ENCODE data around the gene CEMIP2. TPM values are rescaled to one million over a fixed set of nuclear protein-coding genes. Genes with fewer than 3 reads are reported as not detected.
A peak's percentile ranks its signal among the peaks of the same experiment; 100 is the strongest.

Gene CEMIP2
- polyA plus RNA-seq, 3 donors, result 11.6 to 58.7 (median 21.4) TPM

GRCh38 chr9:71752352-71752751, 16.0 kb downstream of the CEMIP2 start:
- H3K9ac ChIP-seq (ENCODE audit: insufficient read depth, low read length, poor library complexity, severe bottlenecking), result no peak overlapping the region
- H3K27me3 Mint-ChIP-seq (ENCODE audit: low read depth in 3 of 3), result peaks cover 0 to 6% (median 0%) of the 10 kb centered on the region in 3 donors
- no peak overlapping the region for H2AFZ ChIP-seq (ENCODE audit: insufficient read depth, low read depth, low read length, poor library complexity, severe bottlenecking)
- TF ChIP-seq CTCF (IDR thresholded peaks at IDR 0.05), result no peak
- peaks cover 69% of the 10 kb centered on the region for H3K79me2 ChIP-seq (ENCODE audit: insufficient read depth, low read length)
- H4K20me1 ChIP-seq (ENCODE audit: insufficient read depth, low read length), result peaks cover 77% of the 10 kb centered on the region
- no peak for DNase-seq
- H3K9me3 Mint-ChIP-seq, result no peaks in the 10 kb centered on the region
- no peak overlapping the region for H3K4me3 ChIP-seq (replicated peaks in 1 of 3; ENCODE audit: low read depth in 2 of 3, low read length in 3 of 3)
- intact Hi-C loops (cut with micrococcal nuclease), result no loop called here
- peaks cover 47% of the 10 kb centered on the region for H3K4me1 Mint-ChIP-seq
- WGBS (ENCODE audit: insufficient coverage), result no CpG with 5 or more reads among the region's 1 CpG
- H3K27ac Mint-ChIP-seq, result peak overlapping the region in 4 of 7 donors; percentile 20 to 41 (median 32)
- H3K27me3 ChIP-seq (ENCODE audit: control insufficient read depth in 2 of 2, insufficient read depth in 2 of 2, low read length in 2 of 2), result no peaks in the 10 kb centered on the region
- H3K27ac ChIP-seq (ENCODE audit: low read depth in 1 of 2, low read length in 2 of 2), result peak overlapping the region in 1 of 2 donors; percentile 46
- no peak overlapping the region for H3K4me3 Mint-ChIP-seq
- H3K36me3 Mint-ChIP-seq, result peaks cover 11 to 17% of the 10 kb centered on the region in 2 donors
- no peaks in the 10 kb centered on the region for H3K36me3 ChIP-seq (replicated peaks in 1 of 2; ENCODE audit: control insufficient read depth in 1 of 2, insufficient read depth in 2 of 2, low read length in 2 of 2)
- H3K4me1 ChIP-seq (ENCODE audit: control insufficient read depth in 1 of 2, insufficient read depth in 2 of 2, low read length in 2 of 2), result peaks cover 27 to 45% of the 10 kb centered on the region in 2 donors
- no peaks in the 10 kb centered on the region for H3K9me3 ChIP-seq (replicated peaks in 1 of 2; ENCODE audit: control insufficient read depth in 1 of 2, insufficient read depth in 1 of 2, low read length in 2 of 2)
- H3K4me2 ChIP-seq (replicated peaks; ENCODE audit: extremely low read depth, low read length, poor library complexity, severe bottlenecking), result no peak overlapping the region

GRCh38 chr9:71748280-71748743, 20.0 kb downstream of the CEMIP2 start:
- Histone ChIP-seq H3K79me2 (ENCODE audit: insufficient read depth, low read length) (peaks cover 44% of the 10 kb centered on the region), H3K4me3 (replicated peaks in 1 of 3; ENCODE audit: low read depth in 2 of 3, low read length in 3 of 3) (peak overlapping the region in 1 of 3 experiments; percentile 38), H3K4me2 (replicated peaks; ENCODE audit: extremely low read depth, low read length, poor library complexity, severe bottlenecking) (peak overlapping the region; percentile 45), H3K27me3 (ENCODE audit: control insufficient read depth in 2 of 2, insufficient read depth in 2 of 2, low read length in 2 of 2) (no peaks in the 10 kb centered on the region), H4K20me1 (ENCODE audit: insufficient read depth, low read length) (peaks cover 40% of the 10 kb centered on the region), H3K36me3 (replicated peaks in 1 of 2; ENCODE audit: control insufficient read depth in 1 of 2, insufficient read depth in 2 of 2, low read length in 2 of 2) (peaks cover 3 to 8% of the 10 kb centered on the region in 2 donors), H3K4me1 (ENCODE audit: control insufficient read depth in 1 of 2, insufficient read depth in 2 of 2, low read length in 2 of 2) (peaks cover 67 to 79% of the 10 kb centered on the region in 2 donors), H3K9ac (ENCODE audit: insufficient read depth, low read length, poor library complexity, severe bottlenecking) (no peak overlapping the region), H3K27ac (ENCODE audit: low read depth in 1 of 2, low read length in 2 of 2) (peak overlapping the region in 1 of 2 donors; percentile 61), H3K9me3 (replicated peaks in 1 of 2; ENCODE audit: control insufficient read depth in 1 of 2, insufficient read depth in 1 of 2, low read length in 2 of 2) (no peaks in the 10 kb centered on the region), H2AFZ (ENCODE audit: insufficient read depth, low read depth, low read length, poor library complexity, severe bottlenecking) (no peak overlapping the region)
- peak overlapping the region in 1 of 2 donors; percentile 54 for H3K4me3 Mint-ChIP-seq
- intact Hi-C loops (cut with micrococcal nuclease), result loop anchor here in 1 of 2 donors (10.0 kb wide), 1 partner anchor 64 kb away; no protein-coding TSS in a partner anchor
- H3K4me1 Mint-ChIP-seq, result peaks cover 70% of the 10 kb centered on the region
- H3K27me3 Mint-ChIP-seq (ENCODE audit: low read depth in 3 of 3), result peaks cover 0 to 3% (median 0%) of the 10 kb centered on the region in 3 donors
- peak overlapping the region; percentile 82 to 94 (median 91) for H3K27ac Mint-ChIP-seq
- no peak for TF ChIP-seq CTCF (IDR thresholded peaks at IDR 0.05)
- WGBS (ENCODE audit: insufficient coverage), result 20% methylated on average over 1 of the region's 1 CpG
- peaks cover 0 to 3% (median 0%) of the 10 kb centered on the region in 7 donors for H3K9me3 Mint-ChIP-seq
- DNase-seq, result peak in 2 of 3 donors; percentile 52 to 57
- peaks cover 23 to 28% of the 10 kb centered on the region in 2 donors for H3K36me3 Mint-ChIP-seq
